Neural cell (in vitro differentiated cells): ENCODE results near the gene ANK2. TPM values are rescaled to one million over a fixed set of nuclear protein-coding genes. Genes with fewer than 3 reads are reported as not detected.

Experiments
- H2AFZ ChIP-seq: fragments of 200-600, 300-800 bp; sonication (generic), shearing (Covaris generic); 2 replicates; pipeline ENCODE4 v1.6.0; 2014; ENCODE audit warnings: low read depth, mild to moderate bottlenecking, antibody characterized with exemption, low read length, moderate library complexity
- H3F3A ChIP-seq: fragments of 200-600 bp; shearing (Covaris generic); 2 replicates; pipeline ENCODE4 v1.6.1; 2016; ENCODE audit warnings: mild to moderate bottlenecking, moderate library complexity, mixed read lengths, antibody characterized with exemption, low read length; ENCODE audit not compliant: insufficient read depth, poor library complexity, severe bottlenecking
- H3K27ac ChIP-seq: fragments of 200-600, 300-800 bp; sonication (generic), shearing (Covaris generic); 2 replicates; pipeline ENCODE4 v1.5.1; 2014; ENCODE audit warnings: mild to moderate bottlenecking, low read length, moderate library complexity
- H3K27me3 ChIP-seq: fragments of 300-800, 200-600 bp; sonication (generic), shearing (Covaris generic); 2 replicates; pipeline ENCODE4 v1.6.0; 2014; ENCODE audit warnings: mild to moderate bottlenecking, low read depth, low read length, moderate library complexity; ENCODE audit not compliant: insufficient read depth
- H3K36me3 ChIP-seq: fragments of 300-800, 200-600 bp; sonication (generic), shearing (Covaris generic); 2 replicates; pipeline ENCODE4 v1.5.1; 2014; ENCODE audit warnings: mild to moderate bottlenecking, antibody characterized with exemption, low read length, moderate library complexity; ENCODE audit not compliant: insufficient read depth
- H3K4me2 ChIP-seq: fragments of 300-800, 200-600 bp; sonication (generic), shearing (Covaris generic); 2 replicates; pipeline ENCODE4 v1.6.0; 2014; ENCODE audit warnings: mild to moderate bottlenecking, low read length
- H3K4me3 ChIP-seq: fragments of 300-800, 200-600 bp; sonication (generic), shearing (Covaris generic); 2 replicates; pipeline ENCODE4 v1.5.1; 2014; ENCODE audit warnings: mild to moderate bottlenecking, low read length, moderate library complexity
- H3K79me2 ChIP-seq: fragments of 200-600 bp; shearing (Covaris generic); replicated peaks from 2 replicates; pipeline ENCODE4 v1.6.0; 2014; ENCODE audit warnings: mild to moderate bottlenecking, low read length, moderate library complexity; ENCODE audit not compliant: insufficient read depth
- H3K9ac ChIP-seq: fragments of 300-800, 200-600 bp; sonication (generic), shearing (Covaris generic); 2 replicates; pipeline ENCODE4 v1.6.1; 2016; ENCODE audit warnings: mild to moderate bottlenecking, low read length, mixed read lengths
- H3K9me2 ChIP-seq: fragments of 200-600 bp; shearing (Covaris generic); 2 replicates; pipeline ENCODE4 v1.6.1; 2016; ENCODE audit warnings: mild to moderate bottlenecking, low read length, mixed read lengths; ENCODE audit not compliant: insufficient read depth
- H3K9me3 ChIP-seq: fragments of 200-600, 300-800 bp; sonication (generic), shearing (Covaris generic); 2 replicates; pipeline ENCODE4 v1.6.1; 2016; ENCODE audit warnings: mild to moderate bottlenecking, mixed run types, low read length, moderate library complexity, mixed read lengths
- H4K20me1 ChIP-seq: fragments of 200-600 bp; shearing (Covaris generic); 2 replicates; pipeline ENCODE4 v1.6.1; 2016; ENCODE audit warnings: mild to moderate bottlenecking, mixed run types; ENCODE audit not compliant: insufficient read depth
- EP300 ChIP-seq: fragments of 450-650 bp; conservative IDR thresholded peaks from 2 replicates; pipeline ENCODE4 v1.6.1; 2014; ENCODE audit warnings: antibody characterized with exemption, mild to moderate bottlenecking, moderate library complexity; ENCODE audit not compliant: poor library complexity, severe bottlenecking
- EZH2 ChIP-seq: fragments of 200-600, 300-800 bp; shearing (Covaris generic), sonication (generic); IDR thresholded peaks from 2 replicates; pipeline ENCODE4 v1.6.1; 2014; ENCODE audit warnings: antibody characterized with exemption, low read length, borderline replicate concordance, mild to moderate bottlenecking; ENCODE audit not compliant: insufficient read depth, poor library complexity, severe bottlenecking
- MXI1 ChIP-seq: fragments of 450-650 bp; conservative IDR thresholded peaks from 2 replicates; pipeline ENCODE4 v1.6.1; 2014; ENCODE audit warnings: antibody characterized with exemption, mild to moderate bottlenecking; ENCODE audit not compliant: poor library complexity, severe bottlenecking
- POLR2AphosphoS5 ChIP-seq: IDR thresholded peaks from 2 replicates; pipeline ENCODE4 v1.6.1; 2012
- RAD21 ChIP-seq: fragments of 450-650 bp; conservative IDR thresholded peaks from 2 replicates; pipeline ENCODE4 v1.6.1; 2014; ENCODE audit warnings: antibody characterized with exemption, mild to moderate bottlenecking, moderate library complexity
- REST ChIP-seq: IDR thresholded peaks from 2 replicates; pipeline ENCODE4 v1.6.1; 2012; ENCODE audit warnings: borderline replicate concordance
- SMC3 ChIP-seq: fragments of 450-650 bp; conservative IDR thresholded peaks from 2 replicates; pipeline ENCODE4 v1.6.1; 2014; ENCODE audit warnings: antibody characterized with exemption, mild to moderate bottlenecking, moderate library complexity; ENCODE audit not compliant: poor library complexity
- TAF1 ChIP-seq: IDR thresholded peaks from 2 replicates; pipeline ENCODE4 v1.6.1; 2012; ENCODE audit warnings: low read depth
- polyA plus RNA-seq: library from polyadenylated mRNA; depleted of rRNA; stranded (reverse); fragments of >200 nt; gene quantifications from 2 replicates; pipeline ENCODE4 v1.2.3, GENCODE V29; 2014
- TF ChIP-seq, protein P1 (sequence below): fragments of 450-650 bp; IDR thresholded peaks from 2 replicates; pipeline ENCODE4 v1.5.1; 2014; ENCODE audit warnings: antibody characterized with exemption, mild to moderate bottlenecking, moderate library complexity; ENCODE audit not compliant: poor library complexity, severe bottlenecking

ANK2 gene
- polyA plus RNA-seq, 1 donor from 2014 or later = 52.0 TPM

GRCh38 chr4:113331811-113332210 is 282.4 kb downstream of the ANK2 start:
- H3K27me3 ChIP-seq = no peaks in the 10 kb centered on the region
- H3K9me2 ChIP-seq = no peaks in the 10 kb centered on the region
- no peak overlapping the region for H3K9ac ChIP-seq
- no peak overlapping the region for H3K4me2 ChIP-seq
- no peak overlapping the region for H2AFZ ChIP-seq
- no peaks in the 10 kb centered on the region for H3F3A ChIP-seq
- H3K9me3 ChIP-seq = no peaks in the 10 kb centered on the region
- no peak overlapping the region for H3K27ac ChIP-seq
- TF ChIP-seq TAF1 = no peak
- TF ChIP-seq REST = no peak
- no peak for TF ChIP-seq RAD21
- no peak for TF ChIP-seq EP300
- TF ChIP-seq MXI1 = no peak
- no peaks in the 10 kb centered on the region for H4K20me1 ChIP-seq
- no peaks in the 10 kb centered on the region for H3K79me2 ChIP-seq
- H3K4me3 ChIP-seq = no peak overlapping the region
- H3K36me3 ChIP-seq = peaks cover 18% of the 10 kb centered on the region

DNA sequence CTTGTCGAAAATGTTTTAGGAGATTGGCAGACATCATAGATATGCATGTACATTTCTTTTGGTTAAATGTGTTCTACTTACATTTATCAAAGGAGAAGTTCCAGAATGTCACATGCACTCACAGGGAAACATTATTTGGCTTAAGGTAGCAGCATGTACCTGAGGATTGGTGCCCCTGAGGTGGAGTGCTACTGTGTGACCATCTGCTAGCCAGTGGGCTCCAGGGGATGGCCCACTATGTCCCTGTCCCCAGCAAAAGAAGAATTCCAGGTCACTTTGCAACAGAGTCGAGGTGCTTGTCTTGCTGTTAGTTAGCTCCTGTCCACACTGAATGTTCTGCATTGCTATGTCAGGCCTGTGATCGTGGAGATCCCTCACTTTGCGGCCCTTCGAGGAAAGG is 283.2 kb downstream of the ANK2 start:
- Histone ChIP-seq H3K4me3 (no peak overlapping the region), H3K36me3 (peaks cover 23% of the 10 kb centered on the region), H3K9me3 (no peaks in the 10 kb centered on the region), H3K4me2 (no peak overlapping the region), H3K79me2 (no peaks in the 10 kb centered on the region), H3K27ac (no peak overlapping the region), H2AFZ (no peak overlapping the region), H3K9me2 (no peaks in the 10 kb centered on the region), H3K9ac (no peak overlapping the region), H3K27me3 (no peaks in the 10 kb centered on the region), H3F3A (no peaks in the 10 kb centered on the region), H4K20me1 (no peaks in the 10 kb centered on the region)
- TF ChIP-seq, protein P1, sequence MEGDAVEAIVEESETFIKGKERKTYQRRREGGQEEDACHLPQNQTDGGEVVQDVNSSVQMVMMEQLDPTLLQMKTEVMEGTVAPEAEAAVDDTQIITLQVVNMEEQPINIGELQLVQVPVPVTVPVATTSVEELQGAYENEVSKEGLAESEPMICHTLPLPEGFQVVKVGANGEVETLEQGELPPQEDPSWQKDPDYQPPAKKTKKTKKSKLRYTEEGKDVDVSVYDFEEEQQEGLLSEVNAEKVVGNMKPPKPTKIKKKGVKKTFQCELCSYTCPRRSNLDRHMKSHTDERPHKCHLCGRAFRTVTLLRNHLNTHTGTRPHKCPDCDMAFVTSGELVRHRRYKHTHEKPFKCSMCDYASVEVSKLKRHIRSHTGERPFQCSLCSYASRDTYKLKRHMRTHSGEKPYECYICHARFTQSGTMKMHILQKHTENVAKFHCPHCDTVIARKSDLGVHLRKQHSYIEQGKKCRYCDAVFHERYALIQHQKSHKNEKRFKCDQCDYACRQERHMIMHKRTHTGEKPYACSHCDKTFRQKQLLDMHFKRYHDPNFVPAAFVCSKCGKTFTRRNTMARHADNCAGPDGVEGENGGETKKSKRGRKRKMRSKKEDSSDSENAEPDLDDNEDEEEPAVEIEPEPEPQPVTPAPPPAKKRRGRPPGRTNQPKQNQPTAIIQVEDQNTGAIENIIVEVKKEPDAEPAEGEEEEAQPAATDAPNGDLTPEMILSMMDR = no peak
- TF ChIP-seq MXI1 = no peak
- no peak for TF ChIP-seq EP300
- no peak for TF ChIP-seq TAF1
- no peak for TF ChIP-seq EZH2
- no peak for TF ChIP-seq RAD21
- no peak for TF ChIP-seq POLR2AphosphoS5
- no peak for TF ChIP-seq SMC3
- no peak for TF ChIP-seq REST
